Smooth muscle cell (in vitro differentiated cells): ENCODE results near the gene CLDN24. TPM values are rescaled to one million over a fixed set of nuclear protein-coding genes. Genes with fewer than 3 reads are reported as not detected.

Experiments
- DNase-seq: peaks from one replicate; lab custom pipeline; 2025; ENCODE audit not compliant: unreplicated experiment; lab: John Stamatoyannopoulos, UW
- H2AFZ ChIP-seq: fragments of 200-600 bp; sonication (generic); 2 replicates; pipeline ENCODE4 v1.6.0; 2016; ENCODE audit warnings: antibody characterized with exemption, low read depth, mild to moderate bottlenecking
- H3F3A ChIP-seq: fragments of 200-600 bp; sonication (generic); 2 replicates; pipeline ENCODE4 v1.6.0; 2017; ENCODE audit warnings: antibody characterized with exemption, low read depth
- H3K27ac ChIP-seq: fragments of 200-600 bp; sonication (generic); 2 replicates; pipeline ENCODE4 v1.5.1; 2016; ENCODE audit warnings: low read depth, mild to moderate bottlenecking
- H3K27me3 ChIP-seq: fragments of 200-600 bp; sonication (generic); 2 replicates; pipeline ENCODE4 v1.6.1; 2016; ENCODE audit warnings: low read depth, mild to moderate bottlenecking
- H3K36me3 ChIP-seq: fragments of 200-600 bp; sonication (generic); 2 replicates; pipeline ENCODE4 v1.5.1; 2016; ENCODE audit warnings: low read depth
- H3K4me1 ChIP-seq: fragments of 200-600 bp; sonication (generic); 2 replicates; pipeline ENCODE4 v1.5.1; 2016; ENCODE audit warnings: low read depth
- H3K4me2 ChIP-seq: fragments of 200-600 bp; sonication (generic); 2 replicates; pipeline ENCODE4 v1.6.0; 2016; ENCODE audit warnings: mild to moderate bottlenecking
- H3K4me3 ChIP-seq: fragments of 200-600 bp; sonication (generic); 2 replicates; pipeline ENCODE4 v1.5.1; 2016; ENCODE audit warnings: mild to moderate bottlenecking
- H3K79me2 ChIP-seq: fragments of 200-600 bp; sonication (generic); 2 replicates; pipeline ENCODE4 v1.6.0; 2016; ENCODE audit warnings: low read depth, mild to moderate bottlenecking
- H3K9ac ChIP-seq: fragments of 200-600 bp; sonication (generic); 2 replicates; pipeline ENCODE4 v1.6.0; 2016; ENCODE audit warnings: low read depth
- H3K9me3 ChIP-seq: fragments of 200-600 bp; sonication (generic); replicated peaks from 2 replicates; pipeline ENCODE4 v1.5.1; 2016; ENCODE audit warnings: low read depth
- H4K20me1 ChIP-seq: fragments of 200-600 bp; sonication (generic); 2 replicates; pipeline ENCODE4 v1.6.0; 2016; ENCODE audit warnings: low read depth
- CTCF ChIP-seq: fragments of 200-600 bp; sonication (generic); IDR thresholded peaks from 2 replicates; pipeline ENCODE4 v1.5.1; 2017; ENCODE audit warnings: borderline replicate concordance, mild to moderate bottlenecking, antibody characterized with exemption; ENCODE audit not compliant: insufficient read depth, poor library complexity, severe bottlenecking
- WGBS: methylation state at CpG from one replicate; pipeline ENCODE4 v1.1.7; 2016; ENCODE audit warnings: low lambda C conversion rate; 5-methylcytosine and 5-hydroxymethylcytosine counted together
- polyA plus RNA-seq: library from polyadenylated mRNA; unstranded; fragments of >200 nt; fragmentation: Nextera tagmentation; extraction: Ambion mirVana; gene quantifications from 2 replicates; pipeline ENCODE4 v1.2.1, GENCODE V29; 2016
- total RNA-seq: library from RNA; depleted of rRNA; stranded (reverse); fragments of >200 nt; gene quantifications from 2 replicates; pipeline ENCODE4 v1.2.3, GENCODE V29; 2014

Gene CLDN24
- total and polyA plus RNA-seq, 2 experiments from 2014 or later, result not detected

DNA sequence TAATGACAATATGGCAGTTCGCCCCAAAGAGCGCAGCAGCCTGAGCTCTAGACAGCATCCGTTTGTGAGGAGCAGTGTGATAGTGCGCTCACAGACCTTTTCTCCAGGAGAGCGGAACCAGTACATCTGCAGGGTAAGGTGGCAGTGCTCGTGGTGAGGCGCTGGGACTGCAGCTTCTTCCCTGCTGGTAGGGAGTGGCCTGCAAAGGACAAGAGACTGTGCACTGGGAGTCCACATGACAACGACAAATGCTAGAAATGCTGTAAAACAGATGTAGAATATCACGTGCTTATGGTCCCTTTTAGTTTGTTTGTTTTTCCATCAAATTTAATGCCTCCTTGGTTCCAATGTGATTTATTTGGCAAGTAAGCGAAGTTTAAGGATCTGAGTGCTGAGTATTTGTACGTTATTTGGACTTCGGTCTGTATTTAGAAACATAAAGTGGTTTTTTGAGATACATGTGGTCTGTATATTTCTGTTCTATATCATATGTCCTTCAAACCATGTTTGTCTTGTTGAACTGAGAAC is 37.9 kb downstream of the CLDN24 start:
- no peak for DNase-seq
- Histone ChIP-seq H3K9me3 (no peaks in the 10 kb centered on the region), H3K4me3 (no peak overlapping the region), H4K20me1 (no peaks in the 10 kb centered on the region), H3K27me3 (no peaks in the 10 kb centered on the region), H3K4me2 (no peak overlapping the region), H3K79me2 (no peaks in the 10 kb centered on the region), H3F3A (no peaks in the 10 kb centered on the region), H3K27ac (no peak overlapping the region), H3K4me1 (no peaks in the 10 kb centered on the region), H3K9ac (no peak overlapping the region), H3K36me3 (no peaks in the 10 kb centered on the region), H2AFZ (no peak overlapping the region)
- TF ChIP-seq CTCF, result no peak
- 90% methylated on average over 12 of the region's 12 CpGs for WGBS

DNA sequence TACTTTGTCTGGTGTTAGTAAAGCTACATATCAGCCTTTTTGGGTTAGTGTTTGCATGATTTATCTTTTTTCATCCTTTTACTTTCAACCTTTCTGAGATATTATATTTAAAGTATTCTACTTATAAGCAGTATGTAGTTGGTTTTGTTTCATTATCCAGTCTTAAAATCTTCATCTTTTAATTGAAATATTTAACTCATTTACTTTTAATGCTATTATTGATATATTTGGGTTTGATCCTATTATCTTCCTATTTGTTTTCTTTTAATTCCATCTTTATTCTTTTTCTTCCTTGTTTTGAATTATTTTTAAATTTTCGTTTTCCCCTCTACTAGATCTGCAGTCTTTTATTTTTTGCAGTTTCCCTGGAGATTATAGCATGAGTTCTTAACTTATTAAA is 46.1 kb downstream of the CLDN24 start:
- 0% methylated on average over 1 of the region's 1 CpG for WGBS
- Histone ChIP-seq H3K9ac (no peak overlapping the region), H3K4me3 (no peak overlapping the region), H3F3A (no peaks in the 10 kb centered on the region), H3K27me3 (no peaks in the 10 kb centered on the region), H2AFZ (no peak overlapping the region), H3K79me2 (no peaks in the 10 kb centered on the region), H3K4me1 (no peaks in the 10 kb centered on the region), H3K4me2 (no peak overlapping the region), H3K9me3 (peaks cover 24% of the 10 kb centered on the region), H4K20me1 (no peaks in the 10 kb centered on the region), H3K27ac (no peak overlapping the region), H3K36me3 (peaks cover 36% of the 10 kb centered on the region)
- no peak for DNase-seq
- TF ChIP-seq CTCF, result no peak

DNA sequence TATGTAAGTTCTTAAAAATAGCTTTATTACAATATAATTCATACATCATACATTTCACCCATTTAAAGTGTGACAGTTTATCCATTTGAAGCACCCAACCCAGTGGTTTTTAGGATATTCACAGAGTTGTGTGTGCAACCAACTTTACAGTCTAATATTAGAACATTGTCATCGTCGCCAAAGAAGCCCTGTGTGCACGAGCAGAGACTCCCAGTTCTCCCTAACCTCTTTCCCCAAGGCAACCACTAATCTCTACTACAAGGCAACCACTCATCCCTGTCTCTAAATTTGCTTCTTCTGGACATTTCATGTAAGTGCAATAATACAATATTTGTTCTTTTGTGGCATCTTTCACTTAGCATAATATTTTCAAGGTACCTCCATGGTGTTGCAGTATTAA is 49.8 kb downstream of the CLDN24 start:
- Histone ChIP-seq H3K79me2 (no peaks in the 10 kb centered on the region), H3K4me2 (no peak overlapping the region), H3K36me3 (peaks cover 36% of the 10 kb centered on the region), H3K9ac (no peak overlapping the region), H3K4me1 (no peaks in the 10 kb centered on the region), H2AFZ (no peak overlapping the region), H3K27ac (no peak overlapping the region), H3K27me3 (no peaks in the 10 kb centered on the region), H4K20me1 (no peaks in the 10 kb centered on the region), H3F3A (no peaks in the 10 kb centered on the region), H3K4me3 (no peak overlapping the region), H3K9me3 (peaks cover 24% of the 10 kb centered on the region)
- no peak for DNase-seq
- 95% methylated on average over 3 of the region's 3 CpGs for WGBS
- no peak for TF ChIP-seq CTCF

Other genes with a start within 250 kb of the CLDN24 start
- gene WWC2, start 223.2 kb downstream of the CLDN24 start, total RNA-seq, result 13.5 and 18.1 TPM in 2 replicates
- 11.2 TPM in 2 replicates for gene WWC2, start 223.2 kb downstream of the CLDN24 start, polyA plus RNA-seq
- not detected in 2 replicates for gene CLDN22, start 2.1 kb downstream of the CLDN24 start, total RNA-seq
- gene CLDN22, start 2.1 kb downstream of the CLDN24 start, polyA plus RNA-seq, result 0.08 TPM in 1 of 2 replicates, not detected in the other
- gene CDKN2AIP, start 122.2 kb upstream of the CLDN24 start, total RNA-seq, result 27.2 and 32.1 TPM in 2 replicates
- gene CDKN2AIP, start 122.2 kb upstream of the CLDN24 start, polyA plus RNA-seq, result 12.4 and 13.0 TPM in 2 replicates
- 16.3 and 19.4 TPM in 2 replicates for gene ING2, start 182.6 kb upstream of the CLDN24 start, total RNA-seq
- gene ING2, start 182.6 kb upstream of the CLDN24 start, polyA plus RNA-seq, result 27.4 and 30.1 TPM in 2 replicates